A549 (cell line): ENCODE data around the gene ABCD2. TPM values are rescaled to one million over a fixed set of nuclear protein-coding genes. Genes with fewer than 3 reads are reported as not detected.

ENCODE experiments used
- ATAC-seq, 2 experiments: fragments of 200-7000 bp in 1 of 2; fragments of >200 bp in 1 of 2; cut with Nextera tagmentation in 1 of 2; cut with Tn5 transposase in 1 of 2; 3 replicates each; pipeline versions ENCODE4 v1.8.0 to v1.9.1; 2018 to 2020; ENCODE audit warnings: mild to moderate bottlenecking in 1 of 2, moderate library complexity in 1 of 2
- CTCF ChIA-PET: fragments of 300-600 bp; sonication (Branson Sonifier 250); formaldehyde crosslinking; extraction: SDS; loops from one replicate; lab custom pipeline; 2021; ENCODE audit warnings: antibody characterized with exemption, inconsistent platforms; lab: Yijun Ruan, JAX
- POLR2A ChIA-PET: fragments of 350-600 bp; formaldehyde crosslinking; extraction: SDS; loops from one replicate; lab custom pipeline; 2021; ENCODE audit warnings: antibody characterized with exemption, inconsistent platforms; lab: Yijun Ruan, JAX
- DNase-seq, 2 experiments: peaks; one replicate each; pipeline versions ENCODE4 v3.0.0 to v3.0.0-alpha.2; 2011 to 2016; ENCODE audit warnings: low read depth in 1 of 2, low spot score in 1 of 2
- FAIRE-seq: peaks from 2 replicates; lab custom pipeline; 2011; peaks lifted over from hg19 to GRCh38; lab: Jason Lieb, UNC
- H3K27ac ChIP-seq, 2 experiments: fragments of >200 bp; sonication (Bioruptor Twin); formaldehyde crosslinking; 3 replicates each; pipeline ENCODE4 v1.5.1; 2016 to 2017
- H3K4me1 ChIP-seq: fragments of >200 bp; sonication (Bioruptor Twin); formaldehyde crosslinking; 3 replicates; pipeline ENCODE4 v1.6.1; 2016
- H3K4me2 ChIP-seq: fragments of >200 bp; sonication (Bioruptor Twin); formaldehyde crosslinking; 3 replicates; pipeline ENCODE4 v1.6.1; 2016
- H3K4me3 ChIP-seq: fragments of >200 bp; sonication (Bioruptor Twin); formaldehyde crosslinking; 3 replicates; pipeline ENCODE4 v1.5.1; 2016
- H3K9me3 ChIP-seq: fragments of >200 bp; sonication (Bioruptor Twin); formaldehyde crosslinking; 3 replicates; pipeline ENCODE4 v1.6.1; 2016
- CBX2 ChIP-seq: fragments of 200-600 bp; sonication (generic); IDR thresholded peaks from 2 replicates; pipeline ENCODE4 v1.6.1; 2016; ENCODE audit warnings: low read depth, mild to moderate bottlenecking, borderline replicate concordance
- CBX8 ChIP-seq: fragments of 200-600 bp; sonication (generic); IDR thresholded peaks from 2 replicates; pipeline ENCODE4 v1.6.1; 2016
- CEBPB ChIP-seq, 2 experiments: fragments of >200 bp in 1 of 2; sonication (Bioruptor Twin) in 1 of 2; formaldehyde crosslinking in 1 of 2; IDR thresholded peaks; 2 replicates each; pipeline ENCODE4 v1.6.1; 2012 to 2016
- CHD2 ChIP-seq: fragments of 150-350 bp; IDR thresholded peaks from 2 replicates; pipeline ENCODE4 v1.6.1; 2014; ENCODE audit warnings: low read length; ENCODE audit not compliant: partially characterized antibody
- CTCF ChIP-seq: fragments of >200 bp; sonication (Bioruptor Twin); formaldehyde crosslinking; IDR thresholded peaks from 3 replicates; pipeline ENCODE4 v1.5.1; 2016
- EHMT2 ChIP-seq: fragments of 200-600 bp; sonication (generic); IDR thresholded peaks from 2 replicates; pipeline ENCODE4 v1.6.1; 2016; ENCODE audit warnings: antibody characterized with exemption, low read depth, mild to moderate bottlenecking, moderate library complexity
- ELK1 ChIP-seq: fragments of 150-350 bp; IDR thresholded peaks from 2 replicates; pipeline ENCODE4 v1.6.1; 2014; ENCODE audit warnings: low read depth, mild to moderate bottlenecking, low read length
- ESRRA ChIP-seq: fragments of 150-350 bp; IDR thresholded peaks from 2 replicates; pipeline ENCODE4 v1.6.1; 2014; ENCODE audit warnings: mild to moderate bottlenecking, low read length, borderline replicate concordance
- GATA3 ChIP-seq: IDR thresholded peaks from 2 replicates; pipeline ENCODE4 v1.6.1; 2012; ENCODE audit warnings: borderline replicate concordance
- HDAC2 ChIP-seq: fragments of 200-600 bp; sonication (generic); IDR thresholded peaks from 2 replicates; pipeline ENCODE4 v1.6.1; 2016
- HOXB5 ChIP-seq: fragments of 250-450 bp; sonication (Bioruptor Pico); IDR thresholded peaks from 2 replicates; pipeline ENCODE4 v1.5.0; 2020; ENCODE audit warnings: mild to moderate bottlenecking, moderate library complexity
- JUN ChIP-seq, 2 experiments: fragments of >200 bp; sonication (Bioruptor Twin); formaldehyde crosslinking; IDR thresholded peaks; 2 replicates in 1 of 2; 3 replicates in 1 of 2; pipeline ENCODE4 v1.6.1; 2016 to 2017
- JUNB ChIP-seq: fragments of >200 bp; sonication (Bioruptor Twin); formaldehyde crosslinking; IDR thresholded peaks from 2 replicates; pipeline ENCODE4 v1.6.1; 2016
- KDM1A ChIP-seq: fragments of 200-600 bp; sonication (generic); IDR thresholded peaks from 2 replicates; pipeline ENCODE4 v1.6.1; 2016; ENCODE audit warnings: low read depth, mild to moderate bottlenecking
- MAFK ChIP-seq: fragments of 450-650 bp; IDR thresholded peaks from 2 replicates; pipeline ENCODE4 v1.6.1; 2014; ENCODE audit not compliant: partially characterized antibody
- NFE2L2 ChIP-seq: fragments of 150-350 bp; conservative IDR thresholded peaks from 2 replicates; pipeline ENCODE4 v1.6.1; 2014; ENCODE audit warnings: low read length
- PHF8 ChIP-seq: fragments of 200-600 bp; sonication (generic); IDR thresholded peaks from 2 replicates; pipeline ENCODE4 v1.6.1; 2016; ENCODE audit warnings: low read depth, mild to moderate bottlenecking, antibody characterized with exemption, moderate library complexity, borderline replicate concordance
- RARB ChIP-seq: fragments of 250-450 bp; sonication (Bioruptor Pico); IDR thresholded peaks from 2 replicates; pipeline ENCODE4 v1.8.0; 2021; ENCODE audit warnings: mild to moderate bottlenecking, moderate library complexity
- RNF2 ChIP-seq: fragments of 200-600 bp; sonication (generic); IDR thresholded peaks from 2 replicates; pipeline ENCODE4 v1.6.1; 2016; ENCODE audit warnings: low read depth, mild to moderate bottlenecking, antibody characterized with exemption, moderate library complexity, borderline replicate concordance
- SMC3 ChIP-seq: fragments of >200 bp; sonication (Bioruptor Twin); formaldehyde crosslinking; IDR thresholded peaks from 3 replicates; pipeline ENCODE4 v1.6.1; 2018; ENCODE audit warnings: inconsistent platforms
- SREBF2 ChIP-seq: fragments of 450-650 bp; IDR thresholded peaks from 2 replicates; pipeline ENCODE4 v1.6.1; 2014; ENCODE audit warnings: mild to moderate bottlenecking, moderate library complexity
- ZC3H11A ChIP-seq: fragments of 450-650 bp; IDR thresholded peaks from 2 replicates; pipeline ENCODE4 v1.6.1; 2014; ENCODE audit warnings: antibody characterized with exemption, mild to moderate bottlenecking
- ZFP36 ChIP-seq: fragments of 450-650 bp; IDR thresholded peaks from 2 replicates; pipeline ENCODE4 v1.6.1; 2014; ENCODE audit warnings: borderline replicate concordance; ENCODE audit not compliant: partially characterized antibody
- ZSCAN20 ChIP-seq: fragments of 250-450 bp; sonication (Bioruptor Pico); IDR thresholded peaks from 2 replicates; pipeline ENCODE4 v1.8.0; 2022; ENCODE audit warnings: mild to moderate bottlenecking, moderate library complexity
- whole genome bisulfite sequencing: methylation state at CpG from one replicate; pipeline ENCODE4 v1.1.6; 2017; ENCODE audit errors: missing lambda C conversion rate; 5-methylcytosine and 5-hydroxymethylcytosine counted together
- polyA plus RNA-seq, 4 experiments: library from polyadenylated mRNA; depleted of rRNA in 3 of 4; stranded (reverse); fragments of >200 nt; fragmentation: RNase III in 1 of 4; extraction: RNeasy Plus Mini Kit Qiagen cat#74134 plus additional on column Dnase treatment in 1 of 4; gene quantifications; 2 replicates in 3 of 4; 3 replicates in 1 of 4; pipeline ENCODE4 v1.2.3, GENCODE V29; 2011 to 2017

ABCD2 gene
- polyA plus RNA-seq, 2 of the 4 experiments (the other 2 are of a cell fraction) = 0.01 TPM; not detected in 1

DNA sequence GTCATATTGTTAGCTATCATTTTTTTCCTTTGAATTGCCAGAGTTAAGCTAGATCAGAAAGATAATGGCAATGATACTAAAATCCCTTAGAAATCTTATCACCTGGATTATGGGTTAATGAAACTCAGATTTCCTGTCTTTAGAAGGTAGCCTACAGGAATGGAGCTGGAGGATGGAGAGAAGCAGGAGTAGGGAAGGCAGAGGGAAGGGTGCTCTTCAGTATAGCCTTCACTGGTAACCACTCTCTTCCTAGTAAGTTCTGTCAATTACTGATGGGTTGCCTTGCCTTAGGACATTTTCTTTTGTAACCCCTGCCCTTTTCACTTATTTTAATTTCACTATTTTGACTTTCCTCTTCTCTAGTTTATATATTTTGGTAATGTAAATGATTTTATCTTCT lies 27.8 kb upstream of the ABCD2 start:
- POLR2A ChIA-PET = no interaction called here
- DNase-seq (no peak), ATAC-seq (no peak), FAIRE-seq (peak; percentile 59)
- H3K4me3 ChIP-seq = no peak overlapping the region
- CTCF ChIA-PET = no interaction called here
- H3K27ac ChIP-seq = no peak overlapping the region
- H3K4me2 ChIP-seq = no peak overlapping the region
- H3K4me1 ChIP-seq = no peaks in the 10 kb centered on the region
- TF ChIP-seq ESRRA (no peak), ZC3H11A (no peak), JUNB (no peak), CBX8 (no peak), JUN (IDR thresholded peaks at IDR 0.05) (no peak), CBX2 (no peak), RARB (no peak), ELK1 (no peak), HDAC2 (no peak), NFE2L2 (no peak), SREBF2 (no peak), HOXB5 (CRISPR knock-in tag) (no peak)
- H3K9me3 ChIP-seq = no peaks in the 10 kb centered on the region

GRCh38 chr12:39646963-39647362 lies 27.4 kb upstream of the ABCD2 start:
- H3K4me3 ChIP-seq = no peak overlapping the region
- H3K4me2 ChIP-seq = no peak overlapping the region
- peak; percentile 7 for FAIRE-seq
- TF ChIP-seq EHMT2 (no peak), CTCF (no peak), HDAC2 (no peak), PHF8 (no peak), ZC3H11A (no peak), ZSCAN20 (CRISPR knock-in tag) (no peak), GATA3 (no peak), ELK1 (no peak), ZFP36 (no peak), SMC3 (no peak), CBX8 (no peak), CHD2 (no peak)
- POLR2A ChIA-PET = no interaction called here
- CTCF ChIA-PET = no interaction called here
- no peak overlapping the region for H3K27ac ChIP-seq
- ATAC-seq = no peak
- no peaks in the 10 kb centered on the region for H3K4me1 ChIP-seq
- H3K9me3 ChIP-seq = no peaks in the 10 kb centered on the region
- no peak for DNase-seq
- WGBS = 18% methylated on average over 2 of the region's 2 CpGs

- WGBS = 0% methylated on average over 1 of the region's 1 CpG
- TF ChIP-seq CBX8 (peak; percentile 75; the same call in 1 of the 2 replicates), CEBPB (IDR thresholded peaks at IDR 0.05) (no peak), ZC3H11A (no peak), KDM1A (no peak), RNF2 (peak; percentile 92; the same call in 1 of the 2 replicates), MAFK (no peak)
- ATAC-seq (no peak), FAIRE-seq (no peak), DNase-seq (no peak)
- no peak overlapping the region for H3K4me3 ChIP-seq
- no peak overlapping the region for H3K27ac ChIP-seq
- no peaks in the 10 kb centered on the region for H3K9me3 ChIP-seq
- ChIA-PET POLR2A (no interaction called here), CTCF (no interaction called here)
- no peaks in the 10 kb centered on the region for H3K4me1 ChIP-seq
- H3K4me2 ChIP-seq = no peak overlapping the region
Observed at GRCh38 chr12:39643052-39643451, 23.4 kb upstream of the ABCD2 start.
